Fibroblast of lung (primary cell): ENCODE data around the gene RBL2. TPM values are rescaled to one million over a fixed set of nuclear protein-coding genes. Genes with fewer than 3 reads are reported as not detected.
"Not testable (repeated sequence)": the region's sequence is repeated elsewhere in the genome, so short reads cannot be mapped to it uniquely, and the experiment has no call there.

ENCODE experiments used
- DNase-seq, 2 donors: peaks; one replicate each; pipeline versions ENCODE4 v3.0.0 to v3.0.0-alpha.2; 2010; ENCODE audit warnings: low read depth in 2 of 2
- H2AFZ ChIP-seq: 2 replicates; pipeline ENCODE4 v1.5.1; 2012; ENCODE audit warnings: low read length, control low read depth, inconsistent platforms
- H3K27ac ChIP-seq: 2 replicates; pipeline ENCODE4 v1.5.1; 2011; ENCODE audit warnings: low read length, control low read depth; ENCODE audit not compliant: insufficient read depth
- H3K27me3 ChIP-seq: 2 replicates; pipeline ENCODE4 v1.5.1; 2011; ENCODE audit warnings: mild to moderate bottlenecking, low read length; ENCODE audit not compliant: control insufficient read depth, insufficient read depth
- H3K36me3 ChIP-seq: 2 replicates; pipeline ENCODE4 v1.5.1; 2011; ENCODE audit warnings: low read length; ENCODE audit not compliant: control insufficient read depth, insufficient read depth
- H3K4me1 ChIP-seq: 2 replicates; pipeline ENCODE4 v1.5.1; 2011; ENCODE audit warnings: low read length; ENCODE audit not compliant: control insufficient read depth, insufficient read depth; ENCODE audit errors: extremely low read depth
- H3K4me2 ChIP-seq: 2 replicates; pipeline ENCODE4 v1.5.1; 2011; ENCODE audit warnings: low read length, control low read depth; ENCODE audit not compliant: insufficient read depth; ENCODE audit errors: extremely low read depth
- H3K4me3 ChIP-seq, 4 experiments: fragments of 200-600 bp in 1 of 4; sonication (generic) in 1 of 4; replicated peaks in 1 of 4; 2 replicates each; pipeline ENCODE4 v1.5.1; 2011 to 2016; ENCODE audit warnings: low read length in 4 of 4, low read depth in 3 of 4, mild to moderate bottlenecking in 3 of 4, control low read depth in 2 of 4, inconsistent platforms in 1 of 4, mixed read lengths in 1 of 4; ENCODE audit not compliant: insufficient read depth in 1 of 4; ENCODE audit errors: control extremely low read depth in 1 of 4
- H3K79me2 ChIP-seq: 2 replicates; pipeline ENCODE4 v1.5.1; 2012; ENCODE audit warnings: mild to moderate bottlenecking, low read length, inconsistent platforms; ENCODE audit not compliant: control insufficient read depth, insufficient read depth
- H3K9ac ChIP-seq: 2 replicates; pipeline ENCODE4 v1.5.1; 2011; ENCODE audit warnings: mild to moderate bottlenecking, low read length, control low read depth; ENCODE audit not compliant: insufficient read depth
- H3K9me3 ChIP-seq: 2 replicates; pipeline ENCODE4 v1.5.1; 2012; ENCODE audit warnings: low read depth, low read length; ENCODE audit not compliant: control insufficient read depth, insufficient read depth
- H4K20me1 ChIP-seq: 2 replicates; pipeline ENCODE4 v1.5.1; 2011; ENCODE audit warnings: low read length; ENCODE audit not compliant: control insufficient read depth, insufficient read depth; ENCODE audit errors: extremely low read depth
- CTCF ChIP-seq, 2 donors: IDR thresholded peaks in 1 of 2; conservative IDR thresholded peaks in 1 of 2; 1 replicate in 1 of 2; 2 replicates in 1 of 2; pipeline ENCODE4 v1.5.1; 2011 to 2012; ENCODE audit warnings: low read length in 2 of 2, control low read depth in 1 of 2, inconsistent platforms in 1 of 2, low read depth in 1 of 2, mild to moderate bottlenecking in 1 of 2
- EZH2 ChIP-seq: IDR thresholded peaks from 2 replicates; pipeline ENCODE4 v1.5.1; 2012; ENCODE audit warnings: low read length, control low read depth, mild to moderate bottlenecking; ENCODE audit errors: missing control alignments
- polyA plus RNA-seq, 2 donors: library from polyadenylated mRNA; depleted of rRNA in 1 of 2; stranded (reverse) in 1 of 2; unstranded in 1 of 2; fragments of >200 nt; gene quantifications; 2 replicates each; pipeline ENCODE4 v1.2.1, GENCODE V29; 2011 to 2012; ENCODE audit warnings: missing spikeins in 1 of 2
- total RNA-seq: library from RNA; depleted of rRNA; stranded (reverse); fragments of >200 nt; gene quantifications from 2 replicates; pipeline ENCODE4 v1.2.1, GENCODE V29; 2014

Gene RBL2
- total and polyA plus RNA-seq, 2 donors (not counting 1 experiment from before 2014, with no cell fraction given), result 47.7 to 48.2 TPM

- H3K9ac ChIP-seq, result no peak overlapping the region
- no peaks in the 10 kb centered on the region for H3K4me1 ChIP-seq
- TF ChIP-seq CTCF (conservative IDR thresholded peaks at IDR 0.05 in 1 of 2, IDR thresholded peaks at IDR 0.05 in 1 of 2; ENCODE audit: low read depth in 1 of 2, low read length in 2 of 2) (no peak), EZH2 (no peak)
- H3K36me3 ChIP-seq, result no peaks in the 10 kb centered on the region
- no peak for DNase-seq
- H2AFZ ChIP-seq, result no peak overlapping the region
- H4K20me1 ChIP-seq, result no peaks in the 10 kb centered on the region
- no peaks in the 10 kb centered on the region for H3K9me3 ChIP-seq
- H3K27ac ChIP-seq, result no peak overlapping the region
- no peak overlapping the region for H3K4me3 ChIP-seq
- H3K27me3 ChIP-seq, result no peaks in the 10 kb centered on the region
- H3K79me2 ChIP-seq, result no peaks in the 10 kb centered on the region
- H3K4me2 ChIP-seq, result no peak overlapping the region
These were observed 13.0 kb upstream of the RBL2 start for GRCh38 chr16:53421248-53421647.

GRCh38 chr16:53423968-53424367 lies 10.3 kb upstream of the RBL2 start:
- DNase-seq, H3K79me2 ChIP-seq, H3K27ac ChIP-seq: not testable (repeated sequence)

GRCh38 chr16:53428681-53429080 lies 5.6 kb upstream of the RBL2 start:
- no peak overlapping the region for H2AFZ ChIP-seq
- H3K4me2 ChIP-seq, result no peak overlapping the region
- H3K9ac ChIP-seq, result no peak overlapping the region
- no peaks in the 10 kb centered on the region for H3K4me1 ChIP-seq
- H3K27me3 ChIP-seq, result no peaks in the 10 kb centered on the region
- H3K79me2 ChIP-seq, result no peaks in the 10 kb centered on the region
- no peaks in the 10 kb centered on the region for H3K36me3 ChIP-seq
- DNase-seq, result no peak
- no peak for TF ChIP-seq CTCF (conservative IDR thresholded peaks at IDR 0.05 in 1 of 2, IDR thresholded peaks at IDR 0.05 in 1 of 2; ENCODE audit: low read depth in 1 of 2, low read length in 2 of 2)
- no peak for TF ChIP-seq EZH2
- H3K27ac ChIP-seq, result no peak overlapping the region
- H3K4me3 ChIP-seq, result no peak overlapping the region
- H4K20me1 ChIP-seq, result no peaks in the 10 kb centered on the region
- H3K9me3 ChIP-seq, result no peaks in the 10 kb centered on the region

More at GRCh38 chr16:53423968-53424367, 10.3 kb upstream of the RBL2 start:
- not testable (repeated sequence) for H3K9ac ChIP-seq, H4K20me1 ChIP-seq, H2AFZ ChIP-seq, H3K27me3 ChIP-seq, H3K9me3 ChIP-seq, H3K4me3 ChIP-seq, H3K36me3 ChIP-seq, H3K4me1 ChIP-seq, H3K4me2 ChIP-seq
